Endothelial cell of umbilical vein (primary cell): ENCODE data around the gene GAL3ST1.

ENCODE experiments used
- CTCF ChIP-seq, 2 donors: IDR thresholded peaks; 1 replicate in 1 of 2; 2 replicates in 1 of 2; pipeline ENCODE4 v1.5.1; 2011; ENCODE audit warnings: low read length in 2 of 2, mild to moderate bottlenecking in 2 of 2, moderate library complexity in 2 of 2, control low read depth in 1 of 2, inconsistent platforms in 1 of 2, low read depth in 1 of 2; ENCODE audit not compliant: insufficient read depth in 1 of 2; ENCODE audit errors: extremely low read depth in 1 of 2
- EZH2 ChIP-seq: IDR thresholded peaks from 2 replicates; pipeline ENCODE4 v1.6.1; 2012; ENCODE audit warnings: borderline replicate concordance, low read depth, mild to moderate bottlenecking, moderate library complexity, low read length, inconsistent platforms; ENCODE audit not compliant: severe bottlenecking
- GATA2 ChIP-seq: IDR thresholded peaks from 2 replicates; pipeline ENCODE4 v1.7.0; 2011; ENCODE audit warnings: low read depth, mild to moderate bottlenecking, moderate library complexity, mixed read lengths, low read length; ENCODE audit not compliant: insufficient read length, insufficient read depth
- JUN ChIP-seq: IDR thresholded peaks from 2 replicates; pipeline ENCODE4 v1.6.1; 2011; ENCODE audit warnings: borderline replicate concordance, low read depth; ENCODE audit not compliant: insufficient read length, insufficient read depth
- MAX ChIP-seq: IDR thresholded peaks from 2 replicates; pipeline ENCODE4 v1.6.1; 2011; ENCODE audit not compliant: insufficient read depth, insufficient read length
- MYC ChIP-seq: IDR thresholded peaks from one replicate; pipeline ENCODE4 v1.6.1; 2011; ENCODE audit warnings: mild to moderate bottlenecking, low read depth, low read length
- POLR2A ChIP-seq: IDR thresholded peaks from 2 replicates; pipeline ENCODE4 v1.6.1; 2012; ENCODE audit warnings: low read depth, mild to moderate bottlenecking, control low read depth, low read length
- POLR2AphosphoS5 ChIP-seq: IDR thresholded peaks from 2 replicates; pipeline ENCODE4 v1.6.1; 2012; ENCODE audit warnings: low read depth, mild to moderate bottlenecking, control low read depth, low read length, moderate library complexity; ENCODE audit not compliant: insufficient read depth

- TF ChIP-seq GATA2 (no peak), CTCF (IDR thresholded peaks at IDR 0.05; ENCODE audit: extremely low read depth in 1 of 2, insufficient read depth in 1 of 2, low read depth in 1 of 2, low read length in 2 of 2) (no peak), MAX (no peak), POLR2AphosphoS5 (no peak), POLR2A (no peak), EZH2 (no peak), JUN (no peak), MYC (no peak)
Observed at GRCh38 chr22:30591191-30591587, 16.7 kb upstream of the GAL3ST1 start.
